GM19239 (cell line): Measurements from ENCODE around the gene SPOCK1.

Source experiments
- DNase-seq: peaks from one replicate; pipeline ENCODE4 v3.0.0; 2011; ENCODE audit warnings: low spot score; ENCODE audit not compliant: insufficient read length
- FAIRE-seq: peaks from 2 replicates; lab custom pipeline; 2011; peaks lifted over from hg19 to GRCh38; lab: Jason Lieb, UNC

The SPOCK1 gene

GRCh38 chr5:137450759-137451158, 48.4 kb downstream of the SPOCK1 start:
- FAIRE-seq (no peak), DNase-seq (no peak)

DNA sequence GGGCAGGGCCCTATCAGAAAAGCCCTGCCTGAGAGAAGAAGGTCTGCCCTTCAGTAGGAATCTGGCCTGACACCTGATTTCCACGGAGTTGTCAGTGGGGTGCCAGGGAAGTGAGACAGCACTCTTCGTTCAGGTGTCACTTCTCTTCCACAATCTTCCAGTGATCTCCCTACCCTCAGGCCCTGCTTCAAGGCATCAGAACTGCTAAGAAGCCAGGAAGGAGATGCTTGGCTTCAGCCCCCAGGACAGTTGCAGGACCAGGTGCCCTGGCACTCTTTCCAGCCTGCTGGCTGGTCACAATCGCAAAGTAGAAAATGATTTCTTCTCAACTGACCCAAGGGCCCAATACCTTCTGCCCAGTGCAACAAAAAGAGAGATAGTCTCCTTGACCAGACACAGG, 50.3 kb downstream of the SPOCK1 start:
- no peak for DNase-seq
- FAIRE-seq: no peak

- FAIRE-seq: no peak
Measured at GRCh38 chr5:137446615-137447014, 52.5 kb downstream of the SPOCK1 start.

DNA sequence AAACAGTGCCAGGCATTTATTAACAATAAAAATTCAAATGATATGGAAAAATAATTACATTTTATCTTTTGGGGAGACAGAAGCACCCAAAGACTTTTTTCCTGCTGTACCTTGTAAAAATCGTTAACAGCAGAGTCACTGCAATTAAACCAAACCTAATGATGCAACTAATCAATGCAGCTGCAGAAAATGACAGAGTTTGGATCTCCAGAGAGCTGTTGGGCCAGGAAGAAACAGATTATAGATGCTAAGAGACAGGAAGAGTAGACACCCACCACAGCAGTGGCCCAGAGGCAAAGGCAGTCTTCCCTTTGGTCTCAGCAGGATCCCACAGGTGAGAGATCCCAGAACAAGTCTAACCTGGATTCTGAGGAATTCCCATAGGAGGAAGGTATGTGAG, 53.0 kb downstream of the SPOCK1 start:
- no peak for FAIRE-seq

More at GRCh38 chr5:137446615-137447014, 52.5 kb downstream of the SPOCK1 start:
- DNase-seq: no peak

DNA sequence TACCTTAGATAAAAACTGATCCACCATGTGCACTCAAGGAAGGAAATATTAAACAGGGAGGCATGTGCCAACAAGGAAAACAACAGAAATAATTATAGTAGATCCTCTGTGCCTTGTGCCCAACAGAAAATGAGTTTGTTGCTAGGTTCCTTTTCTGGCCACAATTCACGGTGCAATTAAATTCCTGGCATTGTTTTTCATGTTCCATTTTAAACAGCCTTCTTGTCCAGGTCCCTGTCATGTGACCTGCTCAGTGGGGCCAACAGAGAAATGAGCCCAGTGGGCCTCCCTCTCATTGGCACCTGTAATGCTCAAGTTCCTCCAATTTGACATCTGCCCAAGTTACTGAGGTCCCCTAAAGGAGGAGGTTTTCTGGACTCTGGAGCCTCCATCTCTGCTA, 56.5 kb downstream of the SPOCK1 start:
- FAIRE-seq (no peak), DNase-seq (no peak)

More for the DNA sequence above, 53.0 kb downstream of the SPOCK1 start:
- no peak for DNase-seq

GRCh38 chr5:137441476-137441875, 57.6 kb downstream of the SPOCK1 start:
- DNase-seq (no peak), FAIRE-seq (no peak)

- DNase-seq (no peak), FAIRE-seq (no peak)
Measured at GRCh38 chr5:137440795-137441194, 58.3 kb downstream of the SPOCK1 start.

GRCh38 chr5:137439645-137440044, 59.5 kb downstream of the SPOCK1 start:
- no peak for DNase-seq
- FAIRE-seq: no peak

DNA sequence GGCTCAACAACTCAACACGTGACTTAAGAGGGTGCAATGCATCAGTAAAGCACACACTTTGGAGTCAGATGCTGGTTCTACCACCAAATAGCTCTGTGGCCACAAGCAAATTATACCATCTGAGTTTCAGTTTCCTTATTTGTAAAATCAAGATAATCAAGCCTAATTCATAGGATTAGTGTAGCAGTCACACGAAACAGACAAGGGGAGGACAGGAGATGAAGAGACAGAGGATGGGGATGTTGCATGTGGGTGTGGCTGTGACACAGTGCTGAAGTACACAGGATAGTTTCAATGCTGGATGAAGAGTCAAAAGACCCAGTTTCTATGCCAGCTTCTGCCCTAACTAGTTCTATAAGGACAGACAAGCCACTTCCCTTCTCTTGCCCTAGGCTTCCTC, 60.2 kb downstream of the SPOCK1 start:
- DNase-seq: no peak
- FAIRE-seq: no peak

GRCh38 chr5:137437774-137438173, 61.4 kb downstream of the SPOCK1 start:
- FAIRE-seq (no peak), DNase-seq (no peak)

DNA sequence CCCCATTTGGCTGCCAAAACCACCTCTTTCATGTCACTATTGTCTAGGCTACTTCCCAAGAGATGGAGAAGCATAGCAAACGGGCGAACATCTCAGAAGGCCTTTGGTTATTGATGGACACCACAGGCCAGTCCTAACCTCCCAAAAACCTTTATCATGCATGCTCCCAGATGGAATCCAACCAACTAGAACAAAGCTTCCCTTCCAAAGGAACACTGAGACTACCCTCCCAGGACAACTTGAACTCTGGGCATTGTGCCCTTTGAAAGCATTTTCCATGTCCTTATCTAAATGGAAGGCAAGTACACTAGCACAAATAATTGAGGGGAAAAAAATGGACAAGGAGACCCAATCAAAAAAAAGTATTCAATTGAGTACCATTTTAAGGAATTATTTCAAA, 65.6 kb downstream of the SPOCK1 start:
- no peak for FAIRE-seq
- no peak for DNase-seq

GRCh38 chr5:137432376-137432775, 66.8 kb downstream of the SPOCK1 start:
- no peak for FAIRE-seq
- no peak for DNase-seq

DNA sequence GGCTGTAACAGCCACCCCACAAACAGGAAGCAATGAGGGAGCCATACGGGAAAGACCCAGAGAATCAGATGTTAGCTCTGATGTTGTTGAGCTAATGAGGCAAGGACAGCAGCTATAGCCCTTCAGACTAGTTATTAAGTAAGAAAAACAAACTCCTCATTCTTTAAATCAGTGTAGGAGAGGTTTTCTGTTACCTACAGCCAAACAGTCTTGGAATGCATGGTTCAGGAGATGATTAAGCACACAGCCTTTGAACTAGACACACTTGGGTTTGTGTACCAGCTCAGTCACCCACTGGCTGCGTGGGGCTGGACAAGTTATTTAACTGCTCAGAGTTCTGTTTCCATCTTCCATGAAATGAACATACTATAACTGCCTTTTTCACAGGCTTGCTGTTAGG, 68.1 kb downstream of the SPOCK1 start:
- no peak for FAIRE-seq
- no peak for DNase-seq

DNA sequence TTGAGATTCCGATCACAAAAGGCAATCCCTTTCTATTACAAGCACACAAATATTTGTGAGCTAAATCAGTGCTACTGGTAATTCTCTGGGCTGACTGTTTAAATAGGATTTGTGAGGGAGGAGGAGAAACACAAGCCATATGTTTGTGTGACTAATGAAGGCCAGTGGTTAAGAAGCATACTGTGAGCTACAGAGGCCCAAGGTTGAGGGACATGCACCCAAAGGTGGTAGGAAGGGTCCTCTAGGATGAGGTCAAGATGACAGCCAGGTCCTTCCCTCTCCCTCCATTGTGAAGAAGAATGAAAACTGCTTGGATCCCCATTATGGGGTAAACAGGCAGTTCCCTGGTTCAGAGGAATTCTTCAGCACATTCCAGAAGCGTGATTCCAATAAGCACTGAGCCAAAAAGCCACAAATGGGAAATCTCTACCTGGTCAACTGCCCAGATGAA, 83.9 kb downstream of the SPOCK1 start:
- DNase-seq: no peak

GRCh38 chr5:137414112-137414755, 84.9 kb downstream of the SPOCK1 start:
- FAIRE-seq (no peak), DNase-seq (no peak)

More for the DNA sequence above, 83.9 kb downstream of the SPOCK1 start:
- FAIRE-seq: no peak

- no peak for FAIRE-seq
- DNase-seq: no peak
Measured at GRCh38 chr5:137412136-137412535, 87.0 kb downstream of the SPOCK1 start.

DNA sequence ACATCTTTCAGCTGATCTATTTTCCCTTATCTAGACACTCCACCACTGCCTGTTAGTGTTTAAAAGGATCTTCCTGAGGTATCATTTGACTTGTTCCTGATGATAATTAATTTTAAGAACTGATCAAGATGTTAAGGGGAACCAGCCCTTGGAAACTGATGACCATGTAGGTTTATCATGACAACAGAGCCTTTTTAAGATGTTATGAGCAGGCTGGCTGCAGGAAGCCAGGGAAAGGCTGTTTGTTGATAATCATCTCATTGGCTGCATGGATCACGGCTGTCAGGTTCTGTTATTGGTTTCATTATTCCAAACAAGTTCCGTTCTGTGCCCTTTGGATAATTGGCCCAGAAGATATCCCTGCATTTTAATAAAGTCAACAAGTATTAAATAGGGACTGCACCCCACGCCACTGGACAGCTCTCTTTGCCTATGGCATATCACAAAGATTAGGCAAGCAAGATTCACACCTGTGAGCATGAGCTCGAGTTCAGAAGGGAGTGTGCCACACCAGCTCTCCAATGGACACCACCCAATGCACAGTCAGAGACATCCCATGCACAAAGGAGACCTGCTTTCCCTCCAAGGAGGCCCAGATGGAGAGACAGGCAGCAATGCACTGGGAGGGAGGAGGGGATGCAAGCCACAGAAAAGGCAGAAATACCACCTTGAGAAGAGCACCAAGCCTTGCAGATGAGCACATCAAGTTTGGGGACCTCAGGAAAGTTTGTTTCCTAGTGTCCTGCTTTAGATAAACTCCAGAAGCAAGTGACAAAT, 88.7 kb downstream of the SPOCK1 start:
- DNase-seq (no peak), FAIRE-seq (no peak)

- DNase-seq (no peak), FAIRE-seq (no peak)
Measured at GRCh38 chr5:137409736-137410135, 89.4 kb downstream of the SPOCK1 start.

DNA sequence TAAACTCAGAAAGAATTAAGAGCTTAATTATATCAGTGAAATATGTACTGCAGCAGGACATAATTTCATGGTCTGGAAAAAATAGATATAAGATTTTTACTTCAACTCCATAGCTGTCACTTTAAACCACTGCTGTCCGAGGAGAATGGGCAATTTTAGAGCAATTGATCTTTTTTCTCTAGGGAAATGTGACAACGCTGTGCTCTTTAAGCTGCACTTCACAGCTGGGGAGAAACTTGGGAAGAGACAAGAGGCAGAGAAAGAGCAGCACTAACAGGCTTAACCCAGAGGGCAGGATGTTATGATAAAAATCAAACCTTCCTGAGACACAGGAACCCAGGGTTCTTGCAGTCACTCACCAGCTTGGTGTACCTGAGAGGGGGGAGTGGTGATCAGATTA, 92.0 kb downstream of the SPOCK1 start:
- DNase-seq (no peak), FAIRE-seq (no peak)

DNA sequence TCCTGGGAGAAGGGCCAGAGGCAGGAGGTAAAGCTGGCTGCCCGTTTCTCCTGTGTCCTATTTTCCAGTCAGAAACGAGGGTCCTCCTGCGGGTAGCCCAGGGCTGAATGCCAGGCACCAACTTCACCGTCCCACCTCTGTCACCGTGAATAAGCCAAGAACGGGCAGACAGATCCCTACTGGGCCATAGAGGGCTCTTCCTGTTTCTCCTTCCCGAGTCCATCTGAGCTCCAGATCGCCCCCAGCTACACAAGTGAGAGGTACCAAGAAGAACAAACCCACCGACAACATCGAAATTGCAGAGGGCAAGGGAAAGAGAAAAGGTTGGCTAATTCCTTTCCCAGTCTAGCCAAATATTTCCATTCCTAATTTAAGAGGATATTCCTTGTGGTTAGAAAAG, 93.7 kb downstream of the SPOCK1 start:
- FAIRE-seq (no peak), DNase-seq (no peak)

DNA sequence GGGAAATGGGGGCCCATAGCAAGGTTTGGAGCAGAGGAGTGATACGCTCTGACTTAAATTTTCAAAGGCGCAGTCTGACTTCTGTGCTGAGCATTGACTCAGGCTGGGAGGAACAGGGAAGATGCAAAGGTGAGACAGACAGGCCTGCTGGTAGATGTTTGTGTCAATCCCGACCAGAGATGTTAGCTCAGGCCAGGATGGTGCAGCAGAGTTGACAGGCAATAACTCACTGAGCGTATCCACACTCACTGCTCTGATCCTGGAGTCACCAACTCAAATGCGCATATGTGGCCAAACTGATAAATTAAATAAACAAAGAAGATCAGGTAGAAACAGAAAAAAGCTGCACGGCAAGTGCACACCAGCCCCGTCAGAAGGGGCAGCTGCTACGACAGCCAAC, 95.3 kb downstream of the SPOCK1 start:
- FAIRE-seq (no peak), DNase-seq (no peak)
